Measurements from ENCODE around the gene ABHD4. TPM values are rescaled to one million over a fixed set of nuclear protein-coding genes. Genes with fewer than 3 reads are reported as not detected.
A peak's percentile ranks its signal among the peaks of the same experiment; 100 is the strongest.

Gene ABHD4
- total and polyA plus RNA-seq, 2 experiments from 2014 or later: 39.1 to 40.0 TPM

GRCh38 chr14:22658946-22659345, 60.8 kb downstream of the ABHD4 start:
- no peak overlapping the region for H3K27ac Mint-ChIP-seq
- no peak for TF ChIP-seq EZH2phosphoT487 (IDR thresholded peaks at IDR 0.05; ENCODE audit: unreplicated experiment)
- TF ChIP-seq STAT1 (IDR thresholded peaks at IDR 0.05; ENCODE audit: unreplicated experiment): no peak
- TF ChIP-seq REST (IDR thresholded peaks at IDR 0.05; ENCODE audit: unreplicated experiment): no peak
- H3K4me3 ChIP-seq: no peak overlapping the region

GRCh38 chr14:22660654-22661053, 62.6 kb downstream of the ABHD4 start:
- Mint-ChIP-seq H3K36me3 (ENCODE audit: low read depth) (no peaks in the 10 kb centered on the region), H3K4me1 (peaks cover 7% of the 10 kb centered on the region), H3K27ac (no peak overlapping the region), H3K9me3 (no peaks in the 10 kb centered on the region), H3K27me3 (ENCODE audit: insufficient read depth, low read depth, poor library complexity) (peaks cover 9% of the 10 kb centered on the region), H3K4me3 (no peak overlapping the region)
- H3K4me1 ChIP-seq (ENCODE audit: insufficient read depth): no peaks in the 10 kb centered on the region
- H3K36me3 ChIP-seq (ENCODE audit: insufficient read depth): no peaks in the 10 kb centered on the region
- no peak for DNase-seq (ENCODE audit: low spot score)
- H3K27ac ChIP-seq (ENCODE audit: low read depth): no peak overlapping the region
- ATAC-seq: no peak
- peak overlapping the region; percentile 14; the same call in 1 of the 2 replicates for H2AFZ ChIP-seq
- no peak for TF ChIP-seq JUNB (IDR thresholded peaks at IDR 0.05; ENCODE audit: unreplicated experiment)
- TF ChIP-seq EZH2 (IDR thresholded peaks at IDR 0.05; ENCODE audit: low read depth, unreplicated experiment): no peak
- no peak for TF ChIP-seq ZNF331 (CRISPR knock-in tag; IDR thresholded peaks at IDR 0.05; ENCODE audit: low read depth)
- TF ChIP-seq, protein P1, sequence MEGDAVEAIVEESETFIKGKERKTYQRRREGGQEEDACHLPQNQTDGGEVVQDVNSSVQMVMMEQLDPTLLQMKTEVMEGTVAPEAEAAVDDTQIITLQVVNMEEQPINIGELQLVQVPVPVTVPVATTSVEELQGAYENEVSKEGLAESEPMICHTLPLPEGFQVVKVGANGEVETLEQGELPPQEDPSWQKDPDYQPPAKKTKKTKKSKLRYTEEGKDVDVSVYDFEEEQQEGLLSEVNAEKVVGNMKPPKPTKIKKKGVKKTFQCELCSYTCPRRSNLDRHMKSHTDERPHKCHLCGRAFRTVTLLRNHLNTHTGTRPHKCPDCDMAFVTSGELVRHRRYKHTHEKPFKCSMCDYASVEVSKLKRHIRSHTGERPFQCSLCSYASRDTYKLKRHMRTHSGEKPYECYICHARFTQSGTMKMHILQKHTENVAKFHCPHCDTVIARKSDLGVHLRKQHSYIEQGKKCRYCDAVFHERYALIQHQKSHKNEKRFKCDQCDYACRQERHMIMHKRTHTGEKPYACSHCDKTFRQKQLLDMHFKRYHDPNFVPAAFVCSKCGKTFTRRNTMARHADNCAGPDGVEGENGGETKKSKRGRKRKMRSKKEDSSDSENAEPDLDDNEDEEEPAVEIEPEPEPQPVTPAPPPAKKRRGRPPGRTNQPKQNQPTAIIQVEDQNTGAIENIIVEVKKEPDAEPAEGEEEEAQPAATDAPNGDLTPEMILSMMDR (conservative IDR thresholded peaks at IDR 0.05; ENCODE audit: low read depth in 2 of 2): no peak
- no peak for TF ChIP-seq REST (IDR thresholded peaks at IDR 0.05; ENCODE audit: unreplicated experiment)
- no peak for TF ChIP-seq POLR2AphosphoS5 (IDR thresholded peaks at IDR 0.05; ENCODE audit: low read depth)
- no peak for TF ChIP-seq NANOG (IDR thresholded peaks at IDR 0.05; ENCODE audit: borderline replicate concordance)
- TF ChIP-seq ETS1 (IDR thresholded peaks at IDR 0.05): no peak
- no peak for TF ChIP-seq ZNF114 (CRISPR knock-in tag; IDR thresholded peaks at IDR 0.05)
- TF ChIP-seq EZH2phosphoT487 (IDR thresholded peaks at IDR 0.05; ENCODE audit: unreplicated experiment): no peak
- no peak for TF ChIP-seq STAT1 (IDR thresholded peaks at IDR 0.05; ENCODE audit: unreplicated experiment)
- no peaks in the 10 kb centered on the region for H4K20me1 ChIP-seq (replicated peaks; ENCODE audit: insufficient read depth)
- no peak overlapping the region for H3K4me3 ChIP-seq
- H3K27me3 ChIP-seq (ENCODE audit: insufficient read depth): no peaks in the 10 kb centered on the region
- H3F3A ChIP-seq (replicated peaks; ENCODE audit: low read depth): no peaks in the 10 kb centered on the region
- H3K79me2 ChIP-seq (replicated peaks; ENCODE audit: insufficient read depth): no peaks in the 10 kb centered on the region
- no peak overlapping the region for H3K4me2 ChIP-seq
- peaks cover 5% of the 10 kb centered on the region; the same call in 1 of the 2 replicates for H3K9me2 ChIP-seq (ENCODE audit: insufficient read depth)

More at GRCh38 chr14:22658946-22659345, 60.8 kb downstream of the ABHD4 start:
- no peaks in the 10 kb centered on the region for H3K4me1 ChIP-seq (ENCODE audit: insufficient read depth)
- Mint-ChIP-seq H3K9me3 (no peaks in the 10 kb centered on the region), H3K27me3 (ENCODE audit: insufficient read depth, low read depth, poor library complexity) (peaks cover 8% of the 10 kb centered on the region), H3K4me1 (peaks cover 7% of the 10 kb centered on the region), H3K4me3 (no peak overlapping the region), H3K36me3 (ENCODE audit: low read depth) (no peaks in the 10 kb centered on the region)
- H3K27me3 ChIP-seq (ENCODE audit: insufficient read depth): no peaks in the 10 kb centered on the region
- H3K79me2 ChIP-seq (replicated peaks; ENCODE audit: insufficient read depth): no peaks in the 10 kb centered on the region
- DNase-seq (ENCODE audit: low spot score) (no peak), ATAC-seq (no peak)
- H3F3A ChIP-seq (replicated peaks; ENCODE audit: low read depth): no peaks in the 10 kb centered on the region
- no peak overlapping the region for H3K4me2 ChIP-seq
- no peaks in the 10 kb centered on the region for H3K36me3 ChIP-seq (ENCODE audit: insufficient read depth)
- H4K20me1 ChIP-seq (replicated peaks; ENCODE audit: insufficient read depth): no peaks in the 10 kb centered on the region
- no peak overlapping the region for H3K27ac ChIP-seq (ENCODE audit: low read depth)
- no peak overlapping the region for H2AFZ ChIP-seq
- H3K9me2 ChIP-seq (ENCODE audit: insufficient read depth): no peaks in the 10 kb centered on the region
